Keratinocyte (primary cell): ENCODE measurements around the gene DLEC1. TPM values are rescaled to one million over a fixed set of nuclear protein-coding genes. Genes with fewer than 3 reads are reported as not detected.

Experiments
- DNase-seq: peaks from one replicate; pipeline ENCODE4 v3.0.0-alpha.2; 2011; ENCODE audit warnings: low read depth, missing footprints, low spot score
- FAIRE-seq: peaks from 2 replicates; lab custom pipeline; 2011; peaks lifted over from hg19 to GRCh38; lab: Jason Lieb, UNC
- H2AFZ ChIP-seq: 2 replicates; pipeline ENCODE4 v1.6.0; 2012; ENCODE audit warnings: low read length, control low read depth, inconsistent platforms; ENCODE audit not compliant: control insufficient read depth
- H3K27ac ChIP-seq: 2 replicates; pipeline ENCODE4 v1.5.1; 2011; ENCODE audit warnings: low read length; ENCODE audit not compliant: control insufficient read depth, insufficient read depth
- H3K27me3 ChIP-seq: 3 replicates; pipeline ENCODE4 v1.6.0; 2011; ENCODE audit warnings: low read length; ENCODE audit not compliant: control insufficient read depth, insufficient read depth; ENCODE audit errors: extremely low read depth
- H3K36me3 ChIP-seq, 2 experiments: 2 replicates in 1 of 2; 3 replicates in 1 of 2; pipeline ENCODE4 v1.5.1; 2011; ENCODE audit warnings: low read length in 2 of 2, mild to moderate bottlenecking in 1 of 2; ENCODE audit not compliant: control insufficient read depth in 2 of 2, insufficient read depth in 2 of 2; ENCODE audit errors: extremely low read depth in 1 of 2
- H3K4me1 ChIP-seq: 3 replicates; pipeline ENCODE4 v1.5.1; 2011; ENCODE audit warnings: low read length; ENCODE audit not compliant: control insufficient read depth, insufficient read depth; ENCODE audit errors: extremely low read depth
- H3K4me2 ChIP-seq: 3 replicates; pipeline ENCODE4 v1.6.0; 2011; ENCODE audit warnings: low read depth, low read length; ENCODE audit not compliant: control insufficient read depth, insufficient read depth; ENCODE audit errors: extremely low read depth
- H3K4me3 ChIP-seq, 3 experiments: fragments of 200-600 bp in 1 of 3; sonication (generic) in 1 of 3; 2 replicates in 2 of 3; 3 replicates in 1 of 3; pipeline ENCODE4 v1.5.1; 2011 to 2016; ENCODE audit warnings: low read length in 3 of 3, mild to moderate bottlenecking in 3 of 3, control low read depth in 2 of 3, inconsistent platforms in 1 of 3, low read depth in 1 of 3, mixed read lengths in 1 of 3, mixed run types in 1 of 3, moderate library complexity in 1 of 3; ENCODE audit not compliant: control insufficient read depth in 2 of 3, insufficient read depth in 2 of 3; ENCODE audit errors: extremely low read depth in 1 of 3
- H3K79me2 ChIP-seq: 2 replicates; pipeline ENCODE4 v1.6.0; 2012; ENCODE audit warnings: low read length; ENCODE audit not compliant: control insufficient read depth, insufficient read depth
- H3K9ac ChIP-seq: 3 replicates; pipeline ENCODE4 v1.6.0; 2011; ENCODE audit warnings: low read length; ENCODE audit not compliant: control insufficient read depth, insufficient read depth; ENCODE audit errors: extremely low read depth
- H3K9me1 ChIP-seq: 3 replicates; pipeline ENCODE4 v1.6.0; 2011; ENCODE audit warnings: low read length; ENCODE audit not compliant: control insufficient read depth, insufficient read depth; ENCODE audit errors: extremely low read depth
- H3K9me3 ChIP-seq: 2 replicates; pipeline ENCODE4 v1.5.1; 2012; ENCODE audit warnings: low read depth, low read length; ENCODE audit not compliant: control insufficient read depth
- H4K20me1 ChIP-seq: 3 replicates; pipeline ENCODE4 v1.6.0; 2011; ENCODE audit warnings: low read length; ENCODE audit not compliant: control insufficient read depth, insufficient read depth; ENCODE audit errors: extremely low read depth
- EZH2 ChIP-seq: IDR thresholded peaks from one replicate; pipeline ENCODE4 v1.6.1; 2012; ENCODE audit warnings: inconsistent platforms, mild to moderate bottlenecking, low read length, moderate library complexity
- dilution Hi-C: fragments of 300-500 bp; cut with MboI; formaldehyde crosslinking; loops from one replicate; pipeline ENCODE4 v1.7.0; 2020; ENCODE audit warnings: low sequenced_read_pairs; ENCODE audit not compliant: extremely low pct_ligation_motif_present
- polyA plus RNA-seq, 5 experiments: library from polyadenylated mRNA; depleted of rRNA in 3 of 5; stranded (reverse) in 3 of 5; stranded (forward) in 1 of 5; unstranded in 1 of 5; fragments of >200 nt; gene quantifications; 1 replicate in 1 of 5; 2 replicates in 3 of 5; 3 replicates in 1 of 5; pipeline versions ENCODE4 v1.2.1 to v1.2.3, GENCODE V29; 2011 to 2012; ENCODE audit warnings: missing spikeins in 2 of 5, low read depth in 1 of 5, low replicate concordance in 1 of 5
- small RNA-seq, 3 experiments: library from RNA; depleted of rRNA; stranded (forward); fragments of <200 nt; gene quantifications; one replicate each; pipeline ENCODE3, GENCODE V24; 2012; ENCODE audit warnings: low read depth in 3 of 3, low replicate concordance in 1 of 3; ENCODE audit not compliant: insufficient read length in 3 of 3
- TF ChIP-seq, protein P1 (sequence below), 3 experiments: IDR thresholded peaks in 1 of 3; conservative IDR thresholded peaks in 1 of 3; optimal IDR thresholded peaks in 1 of 3; 2 replicates in 2 of 3; 3 replicates in 1 of 3; pipeline versions ENCODE3 to v1.5.1; 2011; ENCODE audit warnings: low read length in 3 of 3, mild to moderate bottlenecking in 3 of 3, moderate library complexity in 2 of 3, control low read depth in 1 of 3, inconsistent platforms in 1 of 3; ENCODE audit not compliant: insufficient read depth in 2 of 3; ENCODE audit errors: extremely low read depth in 1 of 3

DLEC1 gene
- polyA plus RNA-seq, 1 donor (not counting 4 experiments of a cell fraction or from before 2014, with no cell fraction given), result not detected

DNA sequence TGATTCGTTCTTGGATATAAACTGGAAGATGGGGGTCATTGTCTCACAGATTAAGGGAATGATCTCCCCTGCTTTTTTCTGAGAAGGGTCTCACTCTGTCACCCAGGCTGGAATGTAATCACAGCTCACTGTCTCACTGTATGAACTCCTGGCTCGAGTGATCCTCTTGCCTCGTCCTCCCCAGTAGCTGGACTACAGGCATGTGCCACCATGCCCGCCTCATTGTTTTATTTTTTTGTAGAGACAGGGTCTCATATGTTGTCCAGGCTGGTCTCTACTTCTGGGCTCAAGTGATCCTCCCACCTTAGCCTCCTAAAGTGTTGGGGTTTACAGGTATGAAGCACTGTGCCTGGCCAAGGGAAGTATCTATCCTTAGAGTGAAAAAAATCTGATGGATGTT is 131.7 kb downstream of the DLEC1 start:
- DNase-seq (no peak), FAIRE-seq (no peak)
- H3K36me3 ChIP-seq, result peaks cover 0 to 2% of the 10 kb centered on the region in 2 experiments
- peaks cover 94% of the 10 kb centered on the region for H3K79me2 ChIP-seq
- no peaks in the 10 kb centered on the region for H3K27me3 ChIP-seq
- peaks cover 3% of the 10 kb centered on the region for H3K9me1 ChIP-seq
- no peak overlapping the region for H2AFZ ChIP-seq
- peaks cover 59% of the 10 kb centered on the region for H3K4me1 ChIP-seq
- peak overlapping the region; percentile 12 for H3K4me2 ChIP-seq
- peak overlapping the region; percentile 15 for H3K27ac ChIP-seq
- peaks cover 4% of the 10 kb centered on the region for H4K20me1 ChIP-seq
- dilution Hi-C loops, result no loop called here
- H3K9me3 ChIP-seq, result no peaks in the 10 kb centered on the region
- no peak overlapping the region for H3K4me3 ChIP-seq
- H3K9ac ChIP-seq, result no peak overlapping the region
- no peak for TF ChIP-seq EZH2
- TF ChIP-seq, protein P1, sequence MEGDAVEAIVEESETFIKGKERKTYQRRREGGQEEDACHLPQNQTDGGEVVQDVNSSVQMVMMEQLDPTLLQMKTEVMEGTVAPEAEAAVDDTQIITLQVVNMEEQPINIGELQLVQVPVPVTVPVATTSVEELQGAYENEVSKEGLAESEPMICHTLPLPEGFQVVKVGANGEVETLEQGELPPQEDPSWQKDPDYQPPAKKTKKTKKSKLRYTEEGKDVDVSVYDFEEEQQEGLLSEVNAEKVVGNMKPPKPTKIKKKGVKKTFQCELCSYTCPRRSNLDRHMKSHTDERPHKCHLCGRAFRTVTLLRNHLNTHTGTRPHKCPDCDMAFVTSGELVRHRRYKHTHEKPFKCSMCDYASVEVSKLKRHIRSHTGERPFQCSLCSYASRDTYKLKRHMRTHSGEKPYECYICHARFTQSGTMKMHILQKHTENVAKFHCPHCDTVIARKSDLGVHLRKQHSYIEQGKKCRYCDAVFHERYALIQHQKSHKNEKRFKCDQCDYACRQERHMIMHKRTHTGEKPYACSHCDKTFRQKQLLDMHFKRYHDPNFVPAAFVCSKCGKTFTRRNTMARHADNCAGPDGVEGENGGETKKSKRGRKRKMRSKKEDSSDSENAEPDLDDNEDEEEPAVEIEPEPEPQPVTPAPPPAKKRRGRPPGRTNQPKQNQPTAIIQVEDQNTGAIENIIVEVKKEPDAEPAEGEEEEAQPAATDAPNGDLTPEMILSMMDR (optimal IDR thresholded peaks at IDR 0.05 in 1 of 3, IDR thresholded peaks at IDR 0.05 in 1 of 3, conservative IDR thresholded peaks at IDR 0.05 in 1 of 3; ENCODE audit: extremely low read depth in 1 of 3, insufficient read depth in 2 of 3, low read length in 3 of 3), result no peak

DNA sequence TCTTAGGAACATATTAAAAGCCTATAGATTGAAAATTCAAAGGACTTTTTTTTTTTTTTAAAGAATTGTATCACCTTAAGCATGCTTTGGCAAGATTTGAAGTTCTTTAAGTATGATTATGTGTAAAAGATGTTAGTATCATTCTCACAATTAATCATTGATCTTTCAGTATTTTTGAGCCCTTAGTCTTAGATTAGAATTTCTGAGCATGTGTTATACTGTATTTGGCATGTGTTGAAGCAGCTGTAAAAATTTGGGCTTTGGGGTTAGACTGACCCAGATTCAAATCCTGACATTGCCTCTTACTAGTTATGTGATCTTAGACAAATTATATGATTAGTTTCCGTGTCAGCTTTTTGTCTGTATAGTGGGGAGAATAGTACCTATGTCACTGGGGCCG is 132.6 kb downstream of the DLEC1 start:
- Histone ChIP-seq H3K27me3 (no peaks in the 10 kb centered on the region), H3K79me2 (peaks cover 95% of the 10 kb centered on the region), H3K4me3 (no peak overlapping the region), H3K27ac (no peak overlapping the region), H3K4me1 (peaks cover 59% of the 10 kb centered on the region), H3K36me3 (peaks cover 0 to 4% of the 10 kb centered on the region in 2 experiments), H3K9ac (no peak overlapping the region), H2AFZ (no peak overlapping the region), H3K4me2 (no peak overlapping the region), H3K9me3 (no peaks in the 10 kb centered on the region), H4K20me1 (peaks cover 4% of the 10 kb centered on the region), H3K9me1 (peaks cover 3% of the 10 kb centered on the region)
- dilution Hi-C loops, result no loop called here
- DNase-seq (no peak), FAIRE-seq (no peak)
- TF ChIP-seq EZH2, result no peak
- TF ChIP-seq, protein P1 (optimal IDR thresholded peaks at IDR 0.05 in 1 of 3, IDR thresholded peaks at IDR 0.05 in 1 of 3, conservative IDR thresholded peaks at IDR 0.05 in 1 of 3; ENCODE audit: extremely low read depth in 1 of 3, insufficient read depth in 2 of 3, low read length in 3 of 3), result no peak

Small RNA genes within 50 kb of the gene (small RNA-seq; reads per million reads assigned to genes)
- gene RF00019, result 0 reads per million in 3 experiments

Other genes starting within 250 kb of the DLEC1 start
- 77.7 to 83.2 TPM (median 83.0 TPM) in 3 replicates for gene CTDSPL, start 177.3 kb upstream of the DLEC1 start, polyA plus RNA-seq
- gene VILL, start 48.4 kb upstream of the DLEC1 start, polyA plus RNA-seq, result 2.1 to 2.8 TPM (median 2.1 TPM) in 3 replicates
- 22.0 to 36.1 TPM (median 26.0 TPM) in 3 replicates for gene PLCD1, start 9.6 kb upstream of the DLEC1 start, polyA plus RNA-seq
- gene ACAA1, start 97.9 kb downstream of the DLEC1 start, polyA plus RNA-seq, result 81.4 to 125 TPM (median 85.3 TPM) in 3 replicates
- gene MYD88, start 99.5 kb downstream of the DLEC1 start, polyA plus RNA-seq, result 44.0 to 72.8 TPM (median 46.2 TPM) in 3 replicates
- 60.8 to 77.0 TPM (median 61.9 TPM) in 3 replicates for gene OXSR1, start 126.3 kb downstream of the DLEC1 start, polyA plus RNA-seq
- 0.09 to 0.54 TPM (median 0.25 TPM) in 3 replicates for gene SLC22A13, start 226.6 kb downstream of the DLEC1 start, polyA plus RNA-seq
- gene SLC22A14, start 243.1 kb downstream of the DLEC1 start, polyA plus RNA-seq, result 0.08 to 0.37 TPM (median 0.20 TPM) in 3 replicates